Activated T-helper 1 cell treated with anti-CD3 and anti-CD28 coated beads, Interleukin-12 subunit alpha, Interleukin-12 subunit beta, Interleukin-2, Interleukin-4 antibody, amounts not matched to agents 30 ng/mL and 10 ng/mL and 1 ng/mL, durations not matched to agents 14 hours and 24 hours and 36 hours (primary cell): ENCODE measurements around the gene SLC27A4. TPM values are rescaled to one million over a fixed set of nuclear protein-coding genes. Genes with fewer than 3 reads are reported as not detected.

Experiments used
- DNase-seq: peaks from one replicate; pipeline ENCODE4 v3.0.0; 2021; ENCODE audit warnings: low spot score
- H3K27ac Mint-ChIP-seq: one replicate; pipeline ENCODE4 v1.8.0; 2021; ENCODE audit warnings: mild to moderate bottlenecking, mixed read lengths
- H3K27me3 Mint-ChIP-seq: one replicate; pipeline ENCODE4 v1.8.0; 2022; ENCODE audit warnings: mild to moderate bottlenecking, moderate library complexity, mixed read lengths; ENCODE audit not compliant: insufficient read depth
- H3K36me3 Mint-ChIP-seq: one replicate; pipeline ENCODE4 v1.8.0; 2021; ENCODE audit warnings: low read depth, mixed read lengths
- H3K4me1 Mint-ChIP-seq: one replicate; pipeline ENCODE4 v1.8.0; 2021; ENCODE audit warnings: low read depth, mixed read lengths
- H3K4me3 Mint-ChIP-seq: one replicate; pipeline ENCODE4 v1.8.0; 2021; ENCODE audit warnings: mild to moderate bottlenecking, moderate library complexity, mixed read lengths
- H3K9me3 Mint-ChIP-seq: one replicate; pipeline ENCODE4 v1.8.0; 2021; ENCODE audit warnings: mixed read lengths
- intact Hi-C: fragments of 100-400 bp; cut with micrococcal nuclease; formaldehyde crosslinking; loops from one replicate; pipeline ENCODE4 v1.15.1; 2024
- total RNA-seq: library from RNA; stranded (reverse); gene quantifications from 2 replicates; pipeline ENCODE4 v1.2.3, GENCODE V29; 2022

Gene SLC27A4
- total RNA-seq, 1 donor from 2014 or later = 43.2 TPM

DNA sequence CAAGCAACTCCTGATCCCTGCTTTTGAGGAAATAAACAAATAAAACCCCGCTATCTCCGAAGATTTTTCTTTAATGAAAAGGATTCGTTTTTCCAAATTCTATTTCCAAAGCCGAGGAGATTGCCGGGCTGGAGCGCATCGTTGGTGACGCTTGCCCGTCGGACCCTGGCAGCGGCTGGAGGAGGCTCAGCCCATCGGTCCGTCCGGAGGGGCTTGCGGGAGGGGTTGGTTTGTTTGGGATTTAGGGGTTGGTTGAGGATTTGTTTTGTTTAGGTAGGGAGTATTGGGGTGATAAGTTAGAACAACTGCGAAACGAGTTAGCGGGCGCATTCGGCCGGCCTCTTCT is 51.6 kb downstream of the SLC27A4 start:
- no peaks in the 10 kb centered on the region for H3K9me3 Mint-ChIP-seq
- peaks cover 5% of the 10 kb centered on the region for H3K27me3 Mint-ChIP-seq
- no peak for DNase-seq
- no peak overlapping the region for H3K4me3 Mint-ChIP-seq
- peaks cover 9% of the 10 kb centered on the region for H3K36me3 Mint-ChIP-seq
- intact Hi-C loops = no loop called here
- H3K4me1 Mint-ChIP-seq = no peaks in the 10 kb centered on the region
- no peak overlapping the region for H3K27ac Mint-ChIP-seq

DNA sequence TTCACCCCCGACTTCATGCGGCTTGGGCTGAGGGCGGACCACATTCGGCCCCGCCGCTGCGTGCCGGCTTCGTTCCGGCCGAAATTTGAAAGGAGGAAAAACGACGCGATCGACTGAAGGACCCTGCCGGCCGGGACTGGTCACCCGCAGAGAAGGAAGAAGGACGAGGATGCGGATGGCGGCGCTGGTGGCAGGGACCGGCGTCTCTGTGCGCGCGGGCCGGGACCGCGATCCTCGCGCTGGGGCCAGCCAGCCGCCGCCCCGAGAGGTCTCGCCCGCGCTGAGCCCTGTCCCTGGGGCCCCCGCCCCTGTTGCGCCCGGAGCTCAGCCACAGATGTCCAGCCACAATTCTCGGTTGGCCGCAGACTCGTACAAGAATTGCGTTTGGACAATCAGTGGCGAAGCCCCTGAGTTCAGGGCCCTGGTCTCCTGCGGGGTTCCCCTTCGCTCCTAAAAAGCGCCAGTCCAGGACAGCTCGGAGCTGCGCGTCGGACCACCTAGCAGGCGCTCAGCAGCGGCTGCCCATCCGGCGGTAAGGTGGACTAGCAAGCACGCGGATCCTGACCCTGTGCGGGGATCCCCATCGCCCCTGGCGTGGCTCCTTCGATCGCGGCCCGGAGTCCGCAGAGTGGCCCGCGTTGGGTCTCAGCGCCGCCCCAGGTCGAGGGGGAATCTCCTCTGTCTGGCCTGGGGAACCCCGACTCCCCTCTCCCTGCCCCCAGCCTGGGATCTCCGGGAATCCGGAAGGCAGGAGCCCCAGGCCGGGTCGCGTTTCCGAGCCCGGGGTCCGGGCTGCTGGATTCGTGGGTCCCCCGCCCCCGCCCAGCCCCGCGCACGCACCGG is 52.2 kb downstream of the SLC27A4 start:
- no peaks in the 10 kb centered on the region for H3K9me3 Mint-ChIP-seq
- no peak for DNase-seq

DNA sequence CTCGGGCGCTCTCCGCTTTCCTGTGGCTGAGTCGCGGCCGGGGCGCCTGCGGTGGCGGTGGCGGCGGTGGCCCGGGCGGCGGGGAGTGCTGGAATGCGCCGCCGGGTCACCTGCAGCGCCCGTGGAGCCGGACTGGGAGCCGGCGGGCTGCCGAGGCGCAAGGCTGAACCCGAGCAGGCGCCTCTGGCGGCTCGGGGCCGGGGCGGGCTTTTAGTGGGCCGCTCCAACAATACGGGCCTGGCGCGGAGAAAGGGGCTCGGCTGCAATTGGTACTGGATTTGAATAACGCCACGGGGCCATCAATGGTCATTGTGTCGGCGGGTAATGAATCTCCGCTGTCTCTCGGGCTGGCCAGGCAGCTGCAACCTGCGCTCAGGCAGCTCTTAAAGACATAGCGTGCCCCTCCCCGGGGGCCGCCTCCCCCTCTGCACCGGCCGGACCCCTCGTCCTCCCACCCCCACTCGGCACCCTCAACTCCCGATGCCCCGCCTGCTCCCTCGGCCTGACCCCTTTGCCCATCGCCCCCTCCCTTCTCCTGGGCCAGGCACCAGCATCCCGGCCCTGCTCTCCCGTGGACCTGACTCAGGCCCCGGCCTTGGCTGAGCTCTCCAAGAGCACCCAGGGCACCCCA is 52.9 kb downstream of the SLC27A4 start:
- DNase-seq = no peak
- H3K4me1 Mint-ChIP-seq = no peaks in the 10 kb centered on the region
- no peaks in the 10 kb centered on the region for H3K9me3 Mint-ChIP-seq
- H3K27me3 Mint-ChIP-seq = peaks cover 13% of the 10 kb centered on the region
- intact Hi-C loops = no loop called here
- H3K36me3 Mint-ChIP-seq = peaks cover 9% of the 10 kb centered on the region
- no peak overlapping the region for H3K27ac Mint-ChIP-seq
- no peak overlapping the region for H3K4me3 Mint-ChIP-seq

More for the DNA sequence above, 52.2 kb downstream of the SLC27A4 start:
- peaks cover 11% of the 10 kb centered on the region for H3K27me3 Mint-ChIP-seq
- no peak overlapping the region for H3K4me3 Mint-ChIP-seq
- H3K36me3 Mint-ChIP-seq = peaks cover 9% of the 10 kb centered on the region
- H3K4me1 Mint-ChIP-seq = no peaks in the 10 kb centered on the region
- intact Hi-C loops = no loop called here
- no peak overlapping the region for H3K27ac Mint-ChIP-seq

DNA sequence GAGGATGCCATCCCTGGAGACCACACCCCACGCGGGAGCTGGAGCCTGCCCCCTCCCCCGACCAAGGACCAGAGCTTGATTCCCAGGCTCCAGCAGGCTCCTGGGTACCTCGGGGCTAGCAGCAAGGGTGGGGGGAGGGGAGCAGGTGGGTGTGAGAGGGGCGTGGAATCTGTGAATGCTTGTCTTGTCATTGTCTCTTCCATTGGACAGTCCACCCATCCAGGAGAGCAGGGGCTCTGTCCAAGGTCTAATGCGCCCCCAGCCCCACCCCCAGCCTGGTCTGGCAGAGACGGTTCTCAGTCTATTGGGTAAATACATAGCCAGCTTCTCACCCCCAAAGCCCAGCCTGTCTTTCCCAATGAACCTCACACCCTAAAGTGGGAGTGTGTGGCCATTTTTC is 53.6 kb downstream of the SLC27A4 start:
- peaks cover 13% of the 10 kb centered on the region for H3K27me3 Mint-ChIP-seq
- H3K36me3 Mint-ChIP-seq = peaks cover 9% of the 10 kb centered on the region
- no peaks in the 10 kb centered on the region for H3K4me1 Mint-ChIP-seq
- no peak for DNase-seq
- H3K9me3 Mint-ChIP-seq = no peaks in the 10 kb centered on the region
- intact Hi-C loops = no loop called here
- no peak overlapping the region for H3K27ac Mint-ChIP-seq
- no peak overlapping the region for H3K4me3 Mint-ChIP-seq

DNA sequence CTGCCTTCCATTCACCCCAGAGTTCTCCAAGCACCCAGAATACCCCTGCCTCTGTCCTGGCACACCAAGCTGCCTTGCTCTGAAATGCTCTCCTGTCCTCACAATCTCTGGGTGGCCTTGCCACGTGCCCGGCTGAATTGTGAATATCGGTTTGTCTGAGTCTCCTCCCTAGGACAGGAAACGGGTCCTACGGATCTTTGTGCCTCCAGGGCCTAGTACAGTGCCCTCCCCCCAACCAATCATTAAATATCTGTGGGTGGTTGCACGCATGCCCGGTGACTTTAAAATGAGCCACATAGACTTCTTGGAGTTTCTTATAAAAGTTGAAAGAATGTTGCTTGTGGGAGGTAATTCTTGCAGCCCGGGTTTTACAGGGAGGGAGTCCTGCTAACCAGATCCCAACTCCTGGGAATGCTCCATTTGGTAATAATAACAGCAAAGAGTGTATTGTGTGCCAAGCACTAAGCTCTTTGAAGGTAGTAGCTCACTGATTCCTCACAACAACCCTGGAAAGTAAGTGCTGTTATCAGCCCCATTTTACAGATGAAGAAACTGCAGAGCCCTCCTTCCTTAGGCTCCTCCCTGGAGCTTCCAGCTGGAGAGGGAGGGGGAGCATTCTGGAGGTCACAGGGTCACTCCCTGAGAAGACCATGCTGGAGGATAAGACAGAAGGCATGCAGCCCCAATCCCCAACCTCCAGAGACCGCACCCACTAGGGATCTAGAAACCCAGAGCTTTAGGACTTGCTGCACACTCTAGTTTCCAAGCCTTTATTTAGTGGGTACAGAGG is 54.2 kb downstream of the SLC27A4 start:
- no peaks in the 10 kb centered on the region for H3K9me3 Mint-ChIP-seq
- H3K27me3 Mint-ChIP-seq = peaks cover 13% of the 10 kb centered on the region
- H3K27ac Mint-ChIP-seq = no peak overlapping the region
- no peak for DNase-seq
- intact Hi-C loops = no loop called here
- peaks cover 7% of the 10 kb centered on the region for H3K36me3 Mint-ChIP-seq
- H3K4me1 Mint-ChIP-seq = no peaks in the 10 kb centered on the region
- no peak overlapping the region for H3K4me3 Mint-ChIP-seq

DNA sequence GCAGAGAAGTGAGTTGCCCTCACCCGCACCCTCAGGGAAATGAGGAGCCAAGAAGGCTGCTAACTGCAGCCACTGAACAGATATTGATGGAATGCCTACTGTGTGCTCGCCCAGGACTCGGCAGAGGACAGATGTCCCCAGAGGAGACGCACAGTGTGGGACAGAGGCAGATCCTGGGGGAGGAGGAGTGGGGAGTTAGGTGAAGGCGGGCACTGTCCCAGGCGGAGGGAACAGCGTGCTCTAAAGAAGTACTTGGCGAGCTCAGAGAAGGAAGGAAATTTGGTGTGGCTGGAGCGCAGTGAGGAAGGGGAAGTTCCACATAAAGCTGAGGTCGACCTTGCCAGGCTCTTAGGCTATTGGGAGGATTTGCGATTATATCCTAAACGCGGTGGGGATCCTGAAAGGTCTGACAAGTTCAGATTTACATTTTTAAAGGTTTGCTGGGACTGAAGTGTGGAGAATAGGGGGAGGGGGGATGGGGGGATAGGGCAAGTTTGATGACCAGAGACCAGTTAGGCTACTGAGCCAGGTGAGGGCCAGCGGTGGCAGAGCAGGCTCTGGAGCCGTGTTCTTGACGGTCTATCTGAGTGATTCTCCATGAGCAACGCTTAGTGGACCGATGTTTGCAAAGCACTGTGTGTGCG is 56.8 kb downstream of the SLC27A4 start:
- Mint-ChIP-seq H3K4me3 (no peak overlapping the region), H3K27ac (no peak overlapping the region), H3K36me3 (peaks cover 4% of the 10 kb centered on the region), H3K27me3 (peaks cover 16% of the 10 kb centered on the region), H3K9me3 (no peaks in the 10 kb centered on the region), H3K4me1 (no peaks in the 10 kb centered on the region)
- no peak for DNase-seq
- intact Hi-C loops = no loop called here

DNA sequence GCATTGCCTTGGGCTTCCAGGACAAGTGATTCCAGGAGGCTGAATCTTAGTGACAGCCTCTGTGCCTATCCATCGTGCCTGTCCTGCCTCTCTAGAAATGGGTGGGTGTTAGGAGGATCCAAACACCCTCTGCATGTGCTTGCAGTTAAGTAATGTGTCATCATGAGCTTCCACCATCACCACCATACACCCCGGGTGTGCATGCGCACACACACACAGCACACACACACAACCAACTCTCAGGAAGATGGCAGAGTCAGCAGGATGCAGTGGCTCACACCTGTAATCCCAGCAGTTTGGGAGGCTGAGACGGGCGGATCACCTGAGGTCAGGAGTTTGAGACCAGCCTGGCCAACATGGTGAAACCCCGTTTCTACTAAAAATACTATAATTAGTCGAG is 57.5 kb downstream of the SLC27A4 start:
- peaks cover 3% of the 10 kb centered on the region for H3K36me3 Mint-ChIP-seq
- no peak overlapping the region for H3K4me3 Mint-ChIP-seq
- H3K27me3 Mint-ChIP-seq = peaks cover 17% of the 10 kb centered on the region
- H3K9me3 Mint-ChIP-seq = no peaks in the 10 kb centered on the region
- H3K4me1 Mint-ChIP-seq = no peaks in the 10 kb centered on the region
- DNase-seq = no peak
- no peak overlapping the region for H3K27ac Mint-ChIP-seq
- intact Hi-C loops = no loop called here

DNA sequence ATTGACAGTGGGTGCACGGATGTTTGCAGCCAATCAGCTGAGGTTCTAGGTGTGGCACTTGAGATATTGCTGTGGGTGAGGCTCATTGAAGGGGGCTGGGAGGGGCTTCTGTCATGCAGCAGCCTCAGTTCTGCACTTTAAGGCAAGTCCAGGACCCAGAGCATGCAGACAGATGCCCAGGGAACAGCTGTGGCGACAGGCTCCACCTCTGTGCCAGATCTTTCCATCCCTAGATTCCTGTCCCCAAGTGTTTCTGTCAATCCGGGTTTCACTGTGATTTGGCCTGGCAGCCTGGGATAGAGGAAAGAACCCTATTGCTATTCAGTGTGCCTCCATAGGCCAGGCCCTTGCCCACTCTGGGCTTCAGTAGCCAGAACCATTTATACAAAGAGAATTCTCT is 59.5 kb downstream of the SLC27A4 start:
- intact Hi-C loops = no loop called here
- Mint-ChIP-seq H3K27me3 (peaks cover 17% of the 10 kb centered on the region), H3K4me1 (no peaks in the 10 kb centered on the region), H3K9me3 (no peaks in the 10 kb centered on the region), H3K36me3 (no peaks in the 10 kb centered on the region), H3K4me3 (no peak overlapping the region), H3K27ac (no peak overlapping the region)
- DNase-seq = no peak

DNA sequence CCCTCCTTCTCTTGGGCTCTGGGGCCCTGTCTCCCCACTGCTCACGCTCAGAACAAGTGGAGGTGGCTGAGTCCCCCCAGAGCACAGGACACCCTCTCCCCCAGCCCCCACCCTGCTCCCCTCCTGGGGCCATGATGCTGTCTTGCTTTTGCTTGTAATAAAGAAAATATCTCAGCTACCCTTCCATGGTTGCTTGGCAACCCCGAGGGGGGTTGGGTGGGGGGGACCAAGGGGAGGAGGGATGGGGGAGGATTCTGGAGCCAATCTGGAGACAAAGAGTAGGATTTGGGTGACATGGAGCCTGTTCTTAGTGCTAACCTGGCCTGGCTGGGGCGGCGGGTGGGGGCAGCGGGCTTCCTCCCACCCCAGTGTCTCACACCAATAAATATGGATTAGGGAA is 64.2 kb downstream of the SLC27A4 start:
- Mint-ChIP-seq H3K36me3 (no peaks in the 10 kb centered on the region), H3K9me3 (no peaks in the 10 kb centered on the region), H3K27ac (no peak overlapping the region), H3K4me3 (no peak overlapping the region), H3K4me1 (no peaks in the 10 kb centered on the region), H3K27me3 (peaks cover 18% of the 10 kb centered on the region)
- intact Hi-C loops = no loop called here
- DNase-seq = no peak

DNA sequence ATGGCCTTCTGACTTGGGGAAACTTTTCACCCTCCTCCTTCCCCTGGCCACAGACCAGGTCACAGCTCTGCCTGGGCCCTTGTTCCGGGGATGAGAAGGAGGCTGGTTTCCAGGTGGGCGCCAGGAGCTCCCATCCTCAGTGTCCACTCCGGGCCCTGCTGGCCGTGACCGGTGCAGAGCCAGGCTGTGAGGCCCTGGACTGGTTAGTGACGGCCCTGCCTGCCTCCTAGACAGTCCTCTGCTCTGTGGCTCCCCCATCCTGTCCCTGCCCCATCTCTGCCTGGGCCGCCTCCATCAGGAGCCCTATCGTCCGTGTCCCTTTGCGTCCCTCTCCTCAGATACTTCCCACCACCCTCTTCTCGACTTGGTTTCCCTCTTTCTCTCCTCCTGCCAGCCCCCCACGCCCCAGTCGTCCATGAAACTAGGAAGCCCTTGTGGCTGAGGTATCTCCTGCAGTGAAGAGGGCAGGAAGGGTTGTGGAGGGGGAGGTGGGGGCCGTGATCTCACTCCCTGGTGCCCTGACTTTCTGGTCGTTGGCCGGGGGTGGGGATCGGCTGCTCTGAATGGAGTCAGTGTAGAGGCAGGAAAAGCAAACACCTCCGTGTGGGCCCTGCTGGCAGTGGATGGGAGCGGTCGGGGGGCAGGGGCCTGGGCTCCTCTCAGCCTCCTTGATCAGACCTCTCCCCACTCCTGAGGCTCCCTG is 64.9 kb downstream of the SLC27A4 start:
- no peaks in the 10 kb centered on the region for H3K4me1 Mint-ChIP-seq
- no peak for DNase-seq
- intact Hi-C loops = no loop called here
- peaks cover 25% of the 10 kb centered on the region for H3K27me3 Mint-ChIP-seq
- H3K36me3 Mint-ChIP-seq = no peaks in the 10 kb centered on the region
- H3K4me3 Mint-ChIP-seq = no peak overlapping the region
- H3K9me3 Mint-ChIP-seq = no peaks in the 10 kb centered on the region
- no peak overlapping the region for H3K27ac Mint-ChIP-seq

DNA sequence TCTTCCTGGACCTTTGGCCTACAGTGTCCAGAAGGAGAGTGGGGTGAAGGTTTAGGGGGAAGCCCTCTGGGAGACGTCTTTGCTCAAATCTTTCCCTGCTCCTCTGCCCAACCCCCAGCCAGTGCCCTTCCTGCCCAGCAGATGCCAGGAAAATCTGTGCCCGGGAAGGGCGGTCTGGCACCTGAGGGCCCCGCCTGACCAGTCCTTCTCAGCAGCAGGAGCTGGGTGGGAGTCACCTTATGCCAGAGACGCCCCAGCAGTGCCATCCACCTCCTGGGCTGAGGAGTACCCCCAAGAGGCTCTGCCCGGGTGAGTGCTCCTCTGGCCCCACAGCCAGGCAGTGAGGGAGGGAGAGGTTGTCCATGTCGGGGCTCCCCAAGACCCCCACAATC is 65.4 kb downstream of the SLC27A4 start:
- DNase-seq = no peak
- intact Hi-C loops = no loop called here
- no peak overlapping the region for H3K4me3 Mint-ChIP-seq
- no peaks in the 10 kb centered on the region for H3K4me1 Mint-ChIP-seq
- no peaks in the 10 kb centered on the region for H3K36me3 Mint-ChIP-seq
- H3K27ac Mint-ChIP-seq = no peak overlapping the region
- peaks cover 29% of the 10 kb centered on the region for H3K27me3 Mint-ChIP-seq
- no peaks in the 10 kb centered on the region for H3K9me3 Mint-ChIP-seq

DNA sequence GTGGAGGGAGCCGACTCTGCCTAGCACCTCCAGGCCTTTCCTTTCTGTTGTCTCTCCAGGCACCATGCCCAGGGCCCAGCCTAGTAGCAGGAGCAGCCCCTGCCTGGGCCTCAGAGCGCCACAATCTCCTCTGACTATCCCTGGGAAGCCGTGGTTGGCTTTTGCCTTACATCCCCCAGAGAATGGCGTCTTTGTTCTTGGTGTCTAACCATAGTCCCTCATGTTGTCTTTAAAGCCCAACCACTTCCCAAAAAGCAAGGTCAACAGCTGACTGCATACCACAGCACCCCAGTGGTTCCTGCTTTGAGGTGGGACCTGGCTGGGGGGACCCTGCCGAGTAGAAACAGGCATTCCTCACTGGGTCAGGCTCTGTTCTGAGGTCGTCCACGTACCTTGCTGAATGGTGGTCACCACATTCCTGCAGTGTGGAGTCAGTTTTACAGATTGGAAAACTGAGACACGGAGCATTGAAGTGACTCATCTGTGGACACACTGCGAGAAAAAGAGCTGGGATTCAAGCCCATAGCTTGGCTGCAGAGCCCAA is 66.6 kb downstream of the SLC27A4 start:
- H3K4me3 Mint-ChIP-seq = no peak overlapping the region
- intact Hi-C loops = no loop called here
- no peaks in the 10 kb centered on the region for H3K9me3 Mint-ChIP-seq

More for the DNA sequence above, 66.6 kb downstream of the SLC27A4 start:
- Mint-ChIP-seq H3K27ac (no peak overlapping the region), H3K4me1 (no peaks in the 10 kb centered on the region), H3K36me3 (no peaks in the 10 kb centered on the region), H3K27me3 (peaks cover 38% of the 10 kb centered on the region)
- no peak for DNase-seq
